GM19395 (cell line): ENCODE measurements around the gene BMI1.
A peak's percentile ranks its signal among the peaks of the same experiment; 100 is the strongest.

Source experiments
- ATAC-seq: cut with Tn5 transposase; IDR thresholded peaks from one replicate; pipeline ENCODE4 v1.9.1; 2021; ENCODE audit warnings: mild to moderate bottlenecking, moderate library complexity; ENCODE audit not compliant: unreplicated experiment

The BMI1 gene

DNA sequence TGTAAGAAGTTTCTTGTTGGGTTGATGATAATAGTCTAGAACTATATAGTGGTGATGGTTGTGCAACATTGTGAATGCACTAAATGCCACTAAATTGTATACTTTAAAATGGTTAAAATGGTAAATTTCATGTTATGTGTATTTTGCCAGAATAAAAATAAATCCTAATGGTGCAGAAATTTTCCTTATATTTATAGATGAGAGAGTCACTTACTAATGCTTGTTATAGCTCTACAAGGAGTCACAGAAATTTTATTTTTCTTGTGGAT is 45.5 kb downstream of the BMI1 start:
- no peak for ATAC-seq

DNA sequence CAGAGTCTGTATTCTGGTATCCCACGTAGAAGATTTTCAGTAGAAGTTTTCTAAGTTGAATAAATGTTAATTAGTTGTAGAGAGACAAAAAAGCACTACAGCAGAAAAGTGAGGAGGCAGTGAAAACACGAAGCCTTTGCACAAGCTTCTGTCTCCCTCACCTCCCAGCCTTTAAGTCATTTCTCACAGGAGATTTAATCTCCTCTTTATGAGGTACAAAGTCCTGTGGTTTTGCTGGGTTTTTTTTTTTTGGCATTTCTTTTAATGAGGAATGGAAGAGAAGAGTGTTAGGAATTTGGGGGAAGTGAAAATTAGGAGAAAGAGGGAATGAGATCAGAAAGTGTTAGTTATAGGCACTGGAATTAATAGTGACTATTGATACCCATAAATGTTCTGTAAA is 45.9 kb downstream of the BMI1 start:
- no peak for ATAC-seq

DNA sequence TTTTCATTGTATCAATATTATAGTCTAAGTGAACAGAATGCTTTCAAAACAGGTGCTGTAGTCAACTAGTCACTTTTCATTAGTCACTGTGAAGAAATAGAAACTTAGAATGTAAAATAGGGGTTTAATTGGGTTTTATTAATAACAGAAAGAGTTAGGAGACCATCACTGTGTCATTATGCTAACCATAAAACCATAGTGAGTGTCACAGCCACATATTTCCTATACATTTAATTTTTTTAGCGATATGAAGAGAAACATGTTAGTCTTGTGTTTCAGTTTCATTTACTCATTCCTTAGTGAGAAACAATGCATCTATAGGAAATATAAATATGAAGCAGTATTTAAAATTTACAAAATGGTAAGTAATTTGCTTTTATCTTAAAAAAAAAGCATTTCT is 46.6 kb downstream of the BMI1 start:
- no peak for ATAC-seq

DNA sequence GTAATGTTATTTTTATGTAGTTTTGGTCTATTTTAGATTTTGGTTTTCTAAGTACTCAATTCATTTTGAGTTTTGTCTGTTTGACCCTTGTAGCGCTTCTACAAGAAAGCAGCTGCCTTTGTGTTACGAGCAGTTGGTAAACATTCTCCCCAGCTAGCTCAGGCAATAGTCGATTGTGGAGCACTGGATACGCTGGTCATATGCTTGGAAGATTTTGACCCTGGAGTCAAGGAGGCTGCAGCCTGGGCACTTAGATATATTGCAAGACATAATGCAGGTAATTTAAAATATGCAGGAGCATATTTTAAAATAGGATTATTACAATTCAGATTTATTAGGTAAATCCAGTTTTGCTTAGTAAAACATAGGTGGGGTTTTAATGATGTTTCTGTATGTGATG is 47.5 kb downstream of the BMI1 start:
- no peak for ATAC-seq

DNA sequence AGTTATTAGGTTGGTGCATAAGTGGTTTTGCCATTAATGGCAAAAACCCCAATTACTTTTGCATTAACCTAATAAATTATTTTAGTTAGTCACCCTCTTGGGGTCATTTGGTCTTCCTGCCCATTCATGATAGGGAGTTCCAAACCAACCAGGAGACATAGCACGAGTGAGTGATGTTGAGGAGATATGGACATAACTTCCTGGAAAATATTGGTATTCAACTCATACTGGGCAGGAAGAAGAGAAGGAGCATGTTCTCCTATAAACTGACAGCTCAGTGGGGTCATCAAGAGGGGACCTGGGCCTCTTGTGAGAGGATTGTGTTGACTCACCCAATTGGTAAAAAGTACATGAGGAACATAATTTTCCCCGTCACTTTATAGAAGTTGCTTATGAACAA is 48.1 kb downstream of the BMI1 start:
- no peak for ATAC-seq

DNA sequence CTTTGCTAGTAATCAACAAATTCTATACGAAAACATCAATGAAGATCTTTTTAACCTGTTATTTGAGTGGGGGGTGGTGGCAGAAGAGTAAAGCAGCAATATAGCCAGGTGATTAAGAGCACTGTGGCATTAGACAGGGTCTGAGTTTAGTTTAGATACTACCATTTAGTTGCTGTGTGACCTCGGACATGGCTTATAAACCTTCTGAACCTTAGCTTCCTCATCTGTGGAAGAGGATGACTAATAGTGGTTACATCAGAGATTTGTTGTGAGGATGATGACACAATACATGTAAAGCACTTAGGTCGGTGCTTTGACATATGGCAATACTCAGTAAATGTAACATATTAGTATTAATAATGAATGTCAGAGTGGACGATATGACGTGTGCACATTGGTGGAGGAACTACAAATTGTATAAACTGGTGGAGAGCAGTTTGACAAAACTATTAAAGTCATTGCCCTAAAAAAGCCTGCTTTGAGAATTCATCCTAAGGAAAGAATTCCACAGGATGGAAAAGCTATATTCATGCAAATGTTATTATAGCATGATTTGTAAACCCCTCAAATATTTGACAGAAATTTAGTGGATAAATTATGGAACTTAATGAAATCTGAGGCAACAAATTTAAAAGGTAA is 48.7 kb downstream of the BMI1 start:
- ATAC-seq: no peak

DNA sequence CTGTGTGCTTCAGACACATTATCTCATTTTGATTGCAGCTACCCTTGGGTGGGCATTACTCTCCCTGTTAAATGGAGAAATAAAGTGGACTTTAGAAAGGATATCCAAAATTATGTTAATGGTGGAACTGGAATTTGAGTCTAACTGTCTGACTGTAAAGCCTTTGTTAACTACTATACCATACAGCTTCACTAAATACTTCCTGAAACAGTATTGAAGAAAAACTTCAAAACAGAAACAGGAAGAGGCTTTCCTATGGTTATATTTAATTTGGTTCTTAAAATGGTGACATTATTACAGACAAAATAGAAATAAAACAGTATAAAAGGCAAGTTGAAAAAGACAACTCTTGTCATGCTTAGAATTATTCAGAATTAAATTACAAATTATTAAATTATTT is 49.4 kb downstream of the BMI1 start:
- ATAC-seq: peak; percentile 43

DNA sequence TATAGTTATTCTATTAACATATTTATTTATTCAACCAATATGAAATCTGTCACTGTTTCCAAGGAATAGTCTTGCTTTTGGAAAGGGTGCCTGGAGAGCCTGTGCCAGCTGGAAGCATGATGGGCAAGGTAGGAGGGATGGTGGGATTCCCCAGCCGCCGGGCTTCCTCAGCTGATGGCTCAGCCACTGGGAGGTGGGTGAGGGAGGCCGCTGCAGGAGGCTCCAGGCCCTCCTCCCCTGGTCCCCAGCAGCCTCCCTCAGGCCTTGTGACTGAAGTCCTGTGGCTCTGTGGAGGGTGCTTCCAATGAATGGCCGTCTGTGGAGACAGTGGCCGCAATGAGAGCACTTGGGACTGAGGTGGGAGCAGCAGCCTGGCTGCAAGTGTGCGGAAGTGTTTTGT is 51.4 kb downstream of the BMI1 start:
- no peak for ATAC-seq

DNA sequence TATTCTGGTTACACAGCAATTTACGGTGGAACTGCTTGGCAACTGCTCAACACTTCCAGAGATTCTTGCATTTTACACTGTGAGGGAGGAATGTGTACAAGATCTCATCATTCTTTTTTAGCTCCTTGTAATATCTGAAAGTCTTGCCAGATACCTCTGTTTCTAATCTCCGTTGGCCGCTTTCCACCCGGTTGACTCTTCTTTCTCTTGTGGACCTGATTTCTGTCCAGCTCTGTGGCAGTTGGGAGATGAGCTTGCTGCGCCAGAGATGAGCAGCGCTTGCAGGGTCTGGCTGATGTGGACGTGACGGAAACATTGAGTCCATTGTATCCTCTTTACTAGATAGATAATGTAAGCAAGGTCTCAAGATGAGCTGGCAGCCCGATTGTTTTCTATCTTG is 52.0 kb downstream of the BMI1 start:
- no peak for ATAC-seq

DNA sequence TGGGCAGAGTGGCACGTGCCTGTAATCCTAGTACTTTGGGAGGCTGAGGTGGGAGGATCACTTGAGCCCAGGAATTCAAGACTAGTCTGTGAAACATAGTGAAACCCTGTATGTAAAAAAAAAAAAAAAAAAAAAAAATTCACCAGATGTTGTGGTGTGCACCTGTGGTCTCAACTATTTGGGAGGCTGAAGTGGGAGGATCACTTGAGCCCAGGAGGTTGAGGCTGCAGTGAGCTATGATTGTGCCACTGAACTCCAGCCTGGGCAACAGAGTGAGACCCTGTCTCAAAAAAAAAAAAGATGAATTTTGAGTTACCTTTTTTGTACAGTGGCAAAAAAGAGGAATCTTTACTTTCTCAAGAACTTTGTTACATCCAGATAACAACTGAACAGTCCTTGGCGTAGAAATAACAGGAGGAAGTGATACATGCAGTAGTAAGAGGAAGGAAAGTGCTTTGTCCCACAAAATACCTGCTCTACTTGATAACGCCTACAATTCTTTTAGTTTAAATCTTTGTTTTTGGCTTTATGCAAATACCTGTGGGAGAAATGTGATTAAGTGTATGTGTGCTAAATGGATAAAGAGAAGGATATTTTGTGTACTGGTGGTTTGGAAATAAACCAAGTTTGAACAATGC is 53.7 kb downstream of the BMI1 start:
- no peak for ATAC-seq

DNA sequence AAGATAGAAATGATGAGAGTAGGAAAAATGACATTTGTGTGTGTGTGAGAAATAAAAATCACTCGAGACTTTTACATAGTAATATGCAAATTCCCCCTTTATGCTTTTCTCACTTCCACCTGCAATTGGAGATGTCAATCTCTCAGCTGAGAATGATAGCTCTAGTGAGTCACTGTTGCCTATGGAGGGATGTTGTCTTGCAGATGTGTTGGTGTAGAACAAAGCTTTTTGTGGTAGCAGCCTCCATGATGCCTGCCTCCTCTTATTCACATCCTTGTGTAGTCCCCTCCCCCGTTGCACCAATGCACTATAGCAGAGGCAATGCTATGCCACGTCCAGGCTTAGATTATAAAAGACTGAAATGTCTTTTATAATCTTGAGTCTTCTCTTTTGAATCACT is 58.2 kb downstream of the BMI1 start:
- peak; percentile 69 for ATAC-seq
